ENCODE data around the gene SF1. TPM values are rescaled to one million over a fixed set of nuclear protein-coding genes. Genes with fewer than 3 reads are reported as not detected.

SF1 gene
- total RNA-seq, 2 experiments from 2014 or later, result 442 to 462 TPM

DNA sequence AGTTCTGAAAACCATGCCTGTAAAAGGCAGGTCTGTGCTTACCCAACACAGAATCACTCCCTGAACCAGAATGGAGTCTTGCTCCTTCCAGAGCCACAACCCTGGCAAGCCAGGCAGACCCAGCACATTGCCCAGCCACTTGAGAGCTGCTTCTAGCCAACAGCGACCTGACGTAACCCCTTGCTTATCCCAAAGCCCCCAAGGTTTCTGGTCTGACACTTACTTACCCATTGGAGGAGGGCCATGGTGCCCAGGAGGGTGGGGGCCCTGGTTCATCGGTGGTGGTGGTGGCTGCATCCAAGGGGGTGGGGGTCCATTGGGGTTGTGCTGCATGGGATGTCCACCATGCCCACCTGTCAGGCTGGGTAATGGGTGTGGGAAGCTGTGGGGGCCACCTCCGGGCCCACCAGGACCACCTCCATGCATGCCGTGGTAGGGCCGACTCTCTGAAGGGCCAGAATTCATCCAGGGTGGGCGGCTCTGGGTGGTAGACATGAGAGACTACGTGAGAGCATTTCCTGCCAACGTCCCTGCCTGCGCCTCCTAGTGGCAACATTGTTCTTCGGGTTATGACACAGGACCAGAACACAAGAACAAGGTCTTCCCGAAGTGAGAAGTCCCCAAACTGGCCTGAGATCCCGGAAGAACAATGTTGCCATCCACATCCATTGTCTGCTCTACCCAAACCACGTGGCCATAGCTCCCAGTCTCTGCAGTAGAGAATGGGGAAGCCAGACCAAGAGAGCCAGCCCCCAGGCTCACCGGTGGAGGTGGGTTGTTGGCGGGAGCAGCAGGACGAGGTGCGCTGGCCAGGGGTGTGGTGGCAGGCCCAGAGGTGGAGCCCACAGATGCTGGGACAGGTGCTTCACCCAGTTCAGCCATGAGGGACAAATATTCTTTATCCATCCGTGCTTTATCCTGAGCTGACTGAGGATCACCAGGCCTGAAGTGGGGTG is 10.7 kb downstream of the SF1 start:
- peak overlapping the region; percentile 79 for H3K27ac Mint-ChIP-seq
- H3K4me1 Mint-ChIP-seq, result peaks cover 82% of the 10 kb centered on the region
- no peak overlapping the region for H3K4me3 Mint-ChIP-seq
- H3K27me3 Mint-ChIP-seq, result no peaks in the 10 kb centered on the region
- peak; percentile 37 for ATAC-seq
- peaks cover 79% of the 10 kb centered on the region for H3K36me3 Mint-ChIP-seq
- H3K9me3 Mint-ChIP-seq (ENCODE audit: low read depth), result no peaks in the 10 kb centered on the region
- CTCF ChIA-PET, result interaction anchor here (0.5 to 14.7 kb wide), 7 partner anchors 9 to 110 kb away, joined by 3 to 294 read pairs (median 5); partner anchors contain the start of genes PYGM, RASGRP2 and SF1
- DNase-seq, result peak; percentile 90

DNA sequence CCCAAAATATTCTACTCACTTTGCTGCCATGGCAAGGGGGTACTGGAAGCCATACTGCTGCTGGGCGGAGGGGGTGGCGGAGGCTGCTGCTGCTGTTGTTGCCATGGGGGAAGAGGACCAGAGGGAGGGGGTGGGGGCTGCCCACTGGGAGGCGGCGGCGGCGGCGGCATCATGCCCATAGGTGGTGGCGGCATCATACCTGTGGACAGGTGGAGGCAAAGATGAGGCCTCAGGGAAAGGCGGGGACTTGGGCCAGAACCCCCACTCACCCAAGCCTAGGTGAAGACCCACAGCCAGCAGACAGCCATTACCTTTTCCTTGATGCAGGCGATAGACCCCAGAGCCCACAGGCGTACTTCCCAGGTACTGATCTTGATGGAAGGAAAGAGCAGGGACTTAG is 11.5 kb downstream of the SF1 start:
- H3K36me3 Mint-ChIP-seq, result peaks cover 78% of the 10 kb centered on the region

DNA sequence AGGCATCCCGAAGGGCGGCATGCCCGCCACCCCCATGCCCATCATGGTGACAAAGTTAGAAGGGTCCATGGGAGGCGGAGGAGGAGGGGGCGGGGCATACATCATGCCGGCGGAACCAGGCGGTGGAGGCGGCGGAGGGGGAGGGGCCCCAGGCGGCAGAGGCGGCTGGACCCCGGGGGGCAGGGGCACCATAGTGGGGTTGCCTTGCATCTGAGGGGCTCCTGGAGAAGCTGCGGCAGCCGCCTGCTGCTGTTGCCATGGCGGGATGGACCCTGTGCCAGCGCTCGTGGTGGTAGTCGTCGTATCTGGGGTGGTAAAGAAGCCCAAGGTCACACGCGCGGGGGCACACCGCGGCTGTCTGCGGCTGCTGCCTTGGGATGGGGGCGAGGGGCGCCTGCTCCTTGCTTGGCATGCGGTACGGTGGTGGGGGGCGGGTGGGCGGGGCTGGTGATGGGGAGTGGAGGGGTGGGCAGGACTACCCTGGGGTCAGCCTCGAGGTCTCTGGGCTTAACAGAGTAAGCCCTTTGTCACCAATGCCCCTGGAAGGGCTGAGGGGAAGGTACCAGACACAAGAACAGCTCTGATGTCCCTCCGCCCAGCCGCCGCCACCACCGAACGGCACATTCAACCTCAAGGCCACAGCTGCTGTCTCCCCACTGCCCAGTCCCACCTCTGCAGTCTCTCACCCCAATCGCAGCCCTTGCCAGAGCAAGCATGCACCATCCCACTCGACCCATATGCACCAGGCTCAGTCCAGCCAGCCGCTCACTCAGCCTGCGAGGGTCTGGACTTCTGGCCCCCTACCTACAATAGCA is 12.3 kb downstream of the SF1 start:
- Mint-ChIP-seq H3K36me3 (peaks cover 73% of the 10 kb centered on the region), H3K4me1 (peaks cover 82% of the 10 kb centered on the region), H3K4me3 (no peak overlapping the region), H3K27me3 (no peaks in the 10 kb centered on the region), H3K27ac (peak overlapping the region; percentile 63), H3K9me3 (ENCODE audit: low read depth) (no peaks in the 10 kb centered on the region)
- CTCF ChIA-PET, result interaction anchor here (2.2 to 14.7 kb wide), 2 partner anchors 11 to 23 kb away, joined by 9 to 294 read pairs; partner anchors contain the start of gene RASGRP2
- DNase-seq, result no peak
- ATAC-seq, result no peak

More for the DNA sequence above, 11.5 kb downstream of the SF1 start:
- CTCF ChIA-PET, result interaction anchor here (2.2 to 14.7 kb wide), 2 partner anchors 11 to 24 kb away, joined by 9 to 294 read pairs; partner anchors contain the start of gene RASGRP2
- H3K9me3 Mint-ChIP-seq (ENCODE audit: low read depth), result no peaks in the 10 kb centered on the region
- DNase-seq, result no peak
- no peak overlapping the region for H3K4me3 Mint-ChIP-seq
- H3K27me3 Mint-ChIP-seq, result no peaks in the 10 kb centered on the region
- peak overlapping the region; percentile 79 for H3K27ac Mint-ChIP-seq
- H3K4me1 Mint-ChIP-seq, result peaks cover 82% of the 10 kb centered on the region
- no peak for ATAC-seq

DNA sequence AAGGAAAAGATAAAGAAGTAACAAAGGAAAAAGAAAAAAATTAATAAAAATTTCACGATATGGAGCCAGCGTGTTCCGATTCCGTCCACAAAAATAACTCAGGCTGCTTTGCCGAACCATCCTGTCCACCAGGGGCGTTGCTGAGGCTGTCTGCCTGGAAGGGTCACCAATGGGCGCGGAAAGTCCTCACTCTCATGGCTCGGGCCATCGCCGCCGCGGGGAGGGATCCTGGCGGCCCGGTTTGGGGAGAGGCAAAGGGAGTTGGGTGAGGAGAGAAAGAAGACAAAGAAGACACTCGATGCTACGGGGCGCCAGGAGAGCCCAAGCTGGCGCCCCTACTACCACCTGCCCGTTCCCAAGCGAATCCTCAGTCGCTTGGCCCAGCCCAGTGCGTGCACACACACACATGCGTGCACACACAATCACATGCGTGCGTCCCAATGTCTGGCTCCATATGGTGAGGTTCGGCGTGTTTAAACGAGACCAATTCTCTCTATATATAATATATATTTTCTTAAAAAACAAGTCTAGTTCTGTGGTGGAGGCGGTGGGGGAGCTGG is 13.0 kb downstream of the SF1 start:
- H3K27ac Mint-ChIP-seq, result peak overlapping the region; percentile 87
- peak overlapping the region; percentile 60 for H3K4me3 Mint-ChIP-seq
- CTCF ChIA-PET, result interaction anchor here (1.1 to 14.7 kb wide), 6 partner anchors 9 to 347 kb away, joined by 3 to 294 read pairs (median 5); partner anchors contain the start of gene RASGRP2
- ATAC-seq, result no peak
- DNase-seq, result no peak
- no peaks in the 10 kb centered on the region for H3K27me3 Mint-ChIP-seq
- H3K36me3 Mint-ChIP-seq, result peaks cover 66% of the 10 kb centered on the region
- no peaks in the 10 kb centered on the region for H3K9me3 Mint-ChIP-seq (ENCODE audit: low read depth)
- peaks cover 86% of the 10 kb centered on the region for H3K4me1 Mint-ChIP-seq

DNA sequence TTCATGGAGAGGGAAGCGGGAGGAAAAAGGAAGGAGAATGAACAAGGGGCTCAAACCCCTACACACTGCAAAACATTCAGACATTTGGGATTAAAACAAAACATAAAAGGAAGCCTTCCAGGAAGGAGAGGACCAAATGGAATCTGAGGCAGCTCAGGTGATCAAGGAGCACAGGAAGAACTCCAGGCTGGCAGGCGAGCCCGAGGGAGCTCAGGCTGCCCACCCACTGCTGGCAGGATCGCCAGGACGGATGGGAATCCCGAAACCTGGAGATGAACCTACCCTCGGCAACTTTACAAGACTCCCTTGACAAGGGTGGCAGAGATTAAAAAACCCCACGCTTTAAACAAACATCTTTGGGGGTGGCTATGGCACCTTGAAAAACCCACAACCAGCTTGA is 13.6 kb downstream of the SF1 start:
- Mint-ChIP-seq H3K4me3 (peak overlapping the region; percentile 60), H3K27ac (peak overlapping the region; percentile 87), H3K27me3 (no peaks in the 10 kb centered on the region), H3K4me1 (peaks cover 91% of the 10 kb centered on the region), H3K36me3 (peaks cover 62% of the 10 kb centered on the region), H3K9me3 (ENCODE audit: low read depth) (no peaks in the 10 kb centered on the region)
- ATAC-seq (no peak), DNase-seq (no peak)
- CTCF ChIA-PET, result interaction anchor here (1.0 to 14.7 kb wide), 11 partner anchors 8 to 348 kb away, joined by 3 to 294 read pairs (median 4); partner anchors contain the start of gene RASGRP2

DNA sequence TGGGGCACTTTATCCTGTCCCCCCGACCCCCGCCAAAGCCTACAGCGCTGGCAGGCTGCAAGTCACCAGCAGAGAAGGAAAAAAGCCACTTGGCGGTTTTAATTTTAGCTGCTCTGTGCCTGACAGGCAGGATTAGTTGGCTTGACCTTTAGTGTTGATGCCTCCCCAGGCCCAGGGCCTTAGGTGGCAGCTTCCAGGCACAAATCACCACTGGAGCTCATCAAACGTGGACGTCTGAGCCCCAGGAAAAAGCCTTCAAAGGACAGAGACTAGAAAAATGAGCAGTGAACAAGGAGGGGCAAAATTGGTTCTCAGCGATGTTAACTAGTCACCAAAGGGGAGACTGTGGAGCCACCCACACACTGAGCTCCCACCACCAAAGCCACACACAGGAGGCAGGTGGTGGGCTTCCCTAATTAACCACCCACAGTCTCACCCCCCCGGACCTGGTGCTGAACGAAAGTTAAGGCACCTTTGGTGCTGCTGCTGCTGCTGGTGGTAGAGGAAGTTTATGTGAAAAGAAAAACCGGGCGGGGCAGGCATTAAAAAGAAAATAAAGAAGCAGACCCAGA is 14.2 kb downstream of the SF1 start:
- H3K4me1 Mint-ChIP-seq, result peaks cover 85% of the 10 kb centered on the region
- peak overlapping the region; percentile 87 for H3K27ac Mint-ChIP-seq
- peaks cover 55% of the 10 kb centered on the region for H3K36me3 Mint-ChIP-seq
- peak overlapping the region; percentile 60 for H3K4me3 Mint-ChIP-seq
- CTCF ChIA-PET, result interaction anchor here (1.0 to 14.7 kb wide), 12 partner anchors 8 to 371 kb away, joined by 3 to 294 read pairs (median 4); partner anchors contain the start of gene RASGRP2
- H3K27me3 Mint-ChIP-seq, result no peaks in the 10 kb centered on the region
- no peaks in the 10 kb centered on the region for H3K9me3 Mint-ChIP-seq (ENCODE audit: low read depth)
- peak; percentile 51 for ATAC-seq
- DNase-seq, result peak; percentile 86

DNA sequence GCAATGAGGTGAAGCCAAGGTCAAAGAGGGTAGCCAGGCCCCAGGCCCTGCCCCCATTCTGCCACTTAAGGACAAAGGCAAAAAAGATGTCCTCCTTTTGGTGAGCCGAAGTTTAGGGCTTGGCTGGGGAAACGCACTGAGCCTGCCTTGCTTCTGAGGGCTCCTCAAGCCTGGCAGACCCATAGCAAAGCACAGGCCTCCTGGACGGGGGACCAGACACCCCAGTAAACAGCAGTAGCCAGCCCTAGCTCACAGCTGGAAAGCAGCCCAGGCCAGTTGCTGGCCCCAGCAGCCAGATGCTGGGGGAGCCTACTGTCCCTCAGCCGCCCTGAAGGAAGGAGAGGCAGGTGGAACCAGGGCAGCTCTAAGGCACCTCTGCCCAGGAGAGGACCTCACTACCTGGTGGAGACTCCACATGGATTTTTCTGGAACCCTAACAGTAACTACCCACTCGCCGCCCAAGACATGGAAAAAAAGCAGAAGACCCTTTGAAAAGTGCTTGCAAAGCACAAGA is 14.8 kb downstream of the SF1 start:
- peaks cover 50% of the 10 kb centered on the region for H3K36me3 Mint-ChIP-seq
- DNase-seq (no peak), ATAC-seq (peak; percentile 10)
- no peaks in the 10 kb centered on the region for H3K9me3 Mint-ChIP-seq (ENCODE audit: low read depth)
- peaks cover 82% of the 10 kb centered on the region for H3K4me1 Mint-ChIP-seq
- peak overlapping the region; percentile 60 for H3K4me3 Mint-ChIP-seq
- H3K27ac Mint-ChIP-seq, result peak overlapping the region; percentile 87
- no peaks in the 10 kb centered on the region for H3K27me3 Mint-ChIP-seq
- CTCF ChIA-PET, result interaction anchor here (1.0 to 14.7 kb wide), 11 partner anchors 9 to 372 kb away, joined by 3 to 294 read pairs (median 4); partner anchors contain the start of gene RASGRP2

DNA sequence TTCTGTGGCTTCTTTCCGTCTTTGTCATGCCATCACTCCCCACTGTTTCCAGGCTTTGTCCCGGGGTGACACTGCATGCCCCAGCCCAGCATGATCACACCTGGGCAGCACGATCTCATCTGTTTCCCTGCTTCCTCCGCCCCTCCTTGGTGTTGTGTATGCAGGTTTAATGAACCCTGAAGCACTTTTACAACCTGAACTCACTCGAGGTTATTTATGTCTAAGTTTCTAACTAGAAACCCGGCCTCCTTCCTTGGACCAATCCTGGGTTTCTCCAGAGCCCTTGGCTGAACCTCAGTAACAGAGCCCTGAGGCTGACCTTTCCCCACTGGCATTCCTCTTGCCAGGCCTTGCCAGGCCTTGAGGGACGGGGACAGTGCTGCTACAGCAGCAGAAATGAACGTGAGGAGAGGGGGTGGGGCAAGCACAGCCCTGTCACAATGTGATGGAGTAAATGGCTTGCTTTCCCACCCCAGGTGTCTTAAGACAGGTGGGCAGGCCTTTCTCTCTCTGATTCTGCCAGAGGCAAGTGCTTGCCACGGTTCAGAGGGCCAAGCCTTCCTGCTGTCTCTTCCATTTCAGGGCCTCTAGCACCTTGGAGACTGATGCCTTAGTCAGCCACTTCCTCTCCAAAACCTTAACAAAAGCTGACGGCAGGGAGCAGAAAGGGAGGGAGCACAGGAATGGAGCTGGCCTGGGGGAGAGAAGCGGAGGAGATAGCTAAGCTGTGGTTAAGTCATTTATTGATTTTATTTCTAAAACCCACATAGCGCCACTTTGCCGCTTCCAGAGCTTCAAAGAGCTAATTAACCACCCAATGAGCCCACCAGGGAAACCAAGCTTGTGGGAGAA is 15.4 kb downstream of the SF1 start:
- ATAC-seq, result peak; percentile 13
- Mint-ChIP-seq H3K4me1 (peaks cover 75% of the 10 kb centered on the region), H3K27ac (peak overlapping the region; percentile 87), H3K9me3 (ENCODE audit: low read depth) (no peaks in the 10 kb centered on the region), H3K36me3 (peaks cover 43% of the 10 kb centered on the region), H3K27me3 (no peaks in the 10 kb centered on the region), H3K4me3 (peak overlapping the region; percentile 48)
- CTCF ChIA-PET, result interaction anchor here (1.4 to 14.7 kb wide), 8 partner anchors 8 to 372 kb away, joined by 3 to 294 read pairs (median 8); partner anchors contain the start of gene RASGRP2
- DNase-seq, result no peak

DNA sequence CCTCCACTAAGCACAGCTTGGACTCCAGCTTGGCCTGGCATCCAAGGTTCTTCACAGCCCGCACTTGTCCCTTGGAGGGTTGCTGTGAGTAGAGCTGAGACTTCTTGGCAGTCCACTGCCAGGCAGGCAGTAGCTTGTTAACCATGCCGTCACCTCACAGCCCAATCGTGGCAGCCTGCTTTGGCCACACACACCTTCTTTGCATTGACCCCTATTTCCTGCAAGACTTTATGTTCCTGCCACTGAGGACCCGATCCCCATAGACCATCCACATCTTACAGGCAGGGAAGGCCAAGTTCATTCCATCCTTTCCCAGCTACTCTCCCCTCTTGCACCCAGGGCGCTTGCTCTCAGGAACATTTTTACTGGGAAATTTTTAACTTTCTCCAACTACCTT is 16.1 kb downstream of the SF1 start:
- Mint-ChIP-seq H3K9me3 (ENCODE audit: low read depth) (no peaks in the 10 kb centered on the region), H3K27ac (peak overlapping the region; percentile 87), H3K27me3 (no peaks in the 10 kb centered on the region), H3K36me3 (peaks cover 38% of the 10 kb centered on the region), H3K4me1 (peaks cover 69% of the 10 kb centered on the region), H3K4me3 (no peak overlapping the region)
- ATAC-seq (no peak), DNase-seq (no peak)
- CTCF ChIA-PET, result interaction anchor here (1.4 to 14.7 kb wide), 3 partner anchors 12 to 19 kb away, joined by 4 to 294 read pairs (median 22); partner anchors contain the start of gene RASGRP2

DNA sequence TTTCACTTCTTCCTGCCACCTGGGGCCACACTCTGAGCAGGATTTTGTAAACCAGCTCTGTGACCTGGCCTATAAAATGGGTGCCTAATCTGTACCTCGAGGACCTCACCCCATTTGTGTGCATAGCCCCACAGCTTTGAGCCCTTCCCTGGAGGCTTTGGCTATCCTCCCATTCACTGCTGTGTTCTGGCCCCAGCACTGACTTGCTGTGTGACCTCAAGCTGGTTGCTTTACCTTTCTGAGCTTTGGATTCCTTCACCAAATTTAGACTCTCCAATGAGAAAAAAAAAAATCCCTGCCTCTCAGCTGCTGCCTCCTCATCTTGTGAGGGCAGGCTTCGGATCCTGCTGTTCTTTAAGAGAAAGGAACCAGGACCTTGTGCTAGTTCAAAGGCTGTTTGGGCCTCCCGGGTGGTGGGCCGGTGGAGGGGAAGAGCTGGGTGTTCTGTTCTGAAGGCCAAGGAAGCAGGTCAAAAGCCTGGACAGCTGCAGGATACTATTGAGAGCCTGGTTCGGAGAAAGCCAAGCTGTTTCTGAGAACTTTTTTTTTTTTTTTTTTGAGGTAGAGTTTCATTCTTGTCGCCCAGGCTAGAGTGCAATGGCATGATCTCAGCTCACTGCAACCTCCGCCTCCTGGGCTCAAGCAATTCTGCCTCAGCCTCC is 17.5 kb downstream of the SF1 start:
- CTCF ChIA-PET, result interaction anchor here (0.6 to 14.7 kb wide), 9 partner anchors 8 to 1709 kb away, joined by 3 to 294 read pairs (median 5); partner anchors contain the start of genes RASGRP2 and SF1
- no peak overlapping the region for H3K4me3 Mint-ChIP-seq
- DNase-seq (no peak), ATAC-seq (no peak)
- H3K36me3 Mint-ChIP-seq, result peaks cover 28% of the 10 kb centered on the region
- H3K27me3 Mint-ChIP-seq, result no peaks in the 10 kb centered on the region
- H3K27ac Mint-ChIP-seq, result peak overlapping the region; percentile 87
- H3K4me1 Mint-ChIP-seq, result peaks cover 59% of the 10 kb centered on the region
- no peaks in the 10 kb centered on the region for H3K9me3 Mint-ChIP-seq (ENCODE audit: low read depth)

Measured in activated CD8-positive, alpha-beta memory T cell treated with anti-CD3 and anti-CD28 coated beads, Interleukin-2, amount 10 ng/mL, durations not matched to agents 7 days and 5 days (primary cell).